ENCODE measurements around the gene LRRC27.
A peak's percentile ranks its signal among the peaks of the same experiment; 100 is the strongest.
"Not testable (repeated sequence)": the region's sequence is repeated elsewhere in the genome, so short reads cannot be mapped to it uniquely, and the experiment has no call there.

Gene LRRC27

GRCh38 chr10:132331601-132332432 is at the start of gene LRRC27:
Gene LRRC27 (plus strand): TSS chr10:132332193. CDS start chr10:132333525, 1,332 bp downstream.
- peak; percentile 99 for DNase-seq

GRCh38 chr10:132282667-132283603 is 49.1 kb upstream of the LRRC27 start:
- DNase-seq = no peak

GRCh38 chr10:132283604-132284382 is 48.2 kb upstream of the LRRC27 start:
- no peak for DNase-seq

GRCh38 chr10:132289439-132289838 is 42.6 kb upstream of the LRRC27 start:
- DNase-seq = no peak

- no peak for DNase-seq
Measured at GRCh38 chr10:132290631-132291030, 41.4 kb upstream of the LRRC27 start.

GRCh38 chr10:132291826-132292225 is 40.2 kb upstream of the LRRC27 start:
- no peak for DNase-seq

GRCh38 chr10:132292287-132293200 is 39.4 kb upstream of the LRRC27 start:
- DNase-seq = no peak

- DNase-seq = no peak
Measured at GRCh38 chr10:132293201-132293812, 38.7 kb upstream of the LRRC27 start.

GRCh38 chr10:132293813-132294520 is 38.0 kb upstream of the LRRC27 start:
- DNase-seq = no peak

- no peak for DNase-seq
Measured at GRCh38 chr10:132294561-132295318, 37.3 kb upstream of the LRRC27 start.

GRCh38 chr10:132295481-132295880 is 36.5 kb upstream of the LRRC27 start:
- DNase-seq = not testable (repeated sequence)

GRCh38 chr10:132296666-132297443 is 35.1 kb upstream of the LRRC27 start:
- no peak for DNase-seq

GRCh38 chr10:132297526-132297925 is 34.5 kb upstream of the LRRC27 start:
- no peak for DNase-seq

- DNase-seq = no peak
Measured at GRCh38 chr10:132298038-132298881, 33.7 kb upstream of the LRRC27 start.

GRCh38 chr10:132299371-132300336 is 32.3 kb upstream of the LRRC27 start:
- no peak for DNase-seq

- no peak for DNase-seq
Measured at GRCh38 chr10:132300582-132300981, 31.4 kb upstream of the LRRC27 start.
